ENCODE results near the gene FEM1A. TPM values are rescaled to one million over a fixed set of nuclear protein-coding genes. Genes with fewer than 3 reads are reported as not detected.
"Not testable (repeated sequence)": the region's sequence is repeated elsewhere in the genome, so short reads cannot be mapped to it uniquely, and the experiment has no call there.

FEM1A gene
- total RNA-seq, 2 donors from 2014 or later, result 8.0 to 20.4 TPM

DNA sequence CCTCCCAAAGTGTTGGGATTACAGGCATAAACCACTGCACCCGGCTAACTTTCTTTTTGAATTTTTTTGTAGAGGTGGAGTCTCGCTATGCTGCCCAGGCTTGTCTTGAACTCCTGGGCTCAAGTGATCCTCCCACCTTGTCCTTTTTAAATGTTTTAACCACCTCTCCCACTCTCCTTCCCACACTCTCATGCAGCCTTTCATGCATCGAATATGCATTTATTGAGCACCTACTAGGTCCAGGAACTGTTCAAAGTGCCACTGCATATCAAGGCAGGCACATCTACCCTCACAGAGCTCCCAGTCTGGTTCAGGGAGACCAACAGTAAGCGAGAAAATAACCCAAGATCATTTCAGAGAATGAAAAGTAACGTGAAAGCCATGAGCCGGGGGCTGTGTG is 38.8 kb downstream of the FEM1A start:
- ATAC-seq (no peak), DNase-seq (no peak)
- intact Hi-C loops (cut with DNase I), result no loop called here
- WGBS, 2 donors, result 88% methylated on average over 6 of the region's 6 CpGs
- Histone ChIP-seq H3K9me3 (no peaks in the 10 kb centered on the region), H3K27ac (peak overlapping the region in 3 of 4 donors; percentile 93 to 98 (median 97)), H3K4me1 (peaks cover 36% of the 10 kb centered on the region), H3K36me3 (replicated peaks in 1 of 2; ENCODE audit: insufficient read depth in 1 of 2, low read depth in 2 of 2) (no peaks in the 10 kb centered on the region), H3K4me3 (peak overlapping the region in 1 of 2 donors; percentile 87), H3K27me3 (no peaks in the 10 kb centered on the region)
- no peak for TF ChIP-seq POLR2A (IDR thresholded peaks at IDR 0.05)
- no peak for TF ChIP-seq CTCF (IDR thresholded peaks at IDR 0.05)

- TF ChIP-seq POLR2A (IDR thresholded peaks at IDR 0.05) (no peak), CTCF (IDR thresholded peaks at IDR 0.05) (no peak)
- no peak for ATAC-seq
- 39 to 54% methylated on average over 6 of the region's 6 CpGs for WGBS, 2 donors
Measured at GRCh38 chr19:4830768-4831265, 39.3 kb downstream of the FEM1A start.

GRCh38 chr19:4831304-4831978 is 39.9 kb downstream of the FEM1A start, which contains the start of gene TICAM1:
Gene TICAM1 (minus strand): TSS chr19:4831712. CDS start chr19:4818377, 13,335 bp downstream.
- WGBS, 2 donors, result 1% methylated on average over 9 to 38 of the region's 52 CpGs
- Histone ChIP-seq H3K27me3 (no peaks in the 10 kb centered on the region), H3K4me1 (peaks cover 36% of the 10 kb centered on the region), H3K27ac (peak within 1 kb of the TSS; percentile 86 to 98 (median 95)), H3K9me3 (no peaks in the 10 kb centered on the region), H3K4me3 (peak within 1 kb of the TSS; percentile 86 to 87), H3K36me3 (replicated peaks in 1 of 2; ENCODE audit: insufficient read depth in 1 of 2, low read depth in 2 of 2) (no peaks in the 10 kb centered on the region)
- DNase-seq (peak; percentile 75 to 81 (median 76)), ATAC-seq (peak; percentile 84)
- intact Hi-C loops (cut with DNase I), result no loop called here
- peak; percentile 83 to 90 (median 90) for TF ChIP-seq POLR2A (IDR thresholded peaks at IDR 0.05)
- peak in 4 of 7 experiments; percentile 16 to 27 (median 25) for TF ChIP-seq CTCF (IDR thresholded peaks at IDR 0.05)

More at GRCh38 chr19:4830768-4831265, 39.3 kb downstream of the FEM1A start:
- H3K4me3 ChIP-seq, result peak overlapping the region; percentile 86 to 87
- no peaks in the 10 kb centered on the region for H3K9me3 ChIP-seq
- H3K27me3 ChIP-seq, result no peaks in the 10 kb centered on the region
- H3K36me3 ChIP-seq (replicated peaks in 1 of 2; ENCODE audit: insufficient read depth in 1 of 2, low read depth in 2 of 2), result no peaks in the 10 kb centered on the region
- intact Hi-C loops (cut with DNase I), result no loop called here
- no peak for DNase-seq
- H3K27ac ChIP-seq, result peak overlapping the region; percentile 86 to 98 (median 95)
- H3K4me1 ChIP-seq, result peaks cover 36% of the 10 kb centered on the region

- H3K27me3 ChIP-seq; DNase-seq; H3K36me3 ChIP-seq (replicated peaks in 1 of 2; ENCODE audit: insufficient read depth in 1 of 2, low read depth in 2 of 2); intact Hi-C loops (cut with DNase I); ATAC-seq; H3K9me3 ChIP-seq: not testable (repeated sequence)
- Histone ChIP-seq H3K27ac (peak overlapping the region; percentile 86 to 98 (median 95)), H3K4me1 (peaks cover 36% of the 10 kb centered on the region), H3K4me3 (peak overlapping the region; percentile 86 to 87)
- 19 to 20% methylated on average over 9 of the region's 9 CpGs for WGBS, 2 donors
Measured at GRCh38 chr19:4831979-4832340, 40.4 kb downstream of the FEM1A start.

DNA sequence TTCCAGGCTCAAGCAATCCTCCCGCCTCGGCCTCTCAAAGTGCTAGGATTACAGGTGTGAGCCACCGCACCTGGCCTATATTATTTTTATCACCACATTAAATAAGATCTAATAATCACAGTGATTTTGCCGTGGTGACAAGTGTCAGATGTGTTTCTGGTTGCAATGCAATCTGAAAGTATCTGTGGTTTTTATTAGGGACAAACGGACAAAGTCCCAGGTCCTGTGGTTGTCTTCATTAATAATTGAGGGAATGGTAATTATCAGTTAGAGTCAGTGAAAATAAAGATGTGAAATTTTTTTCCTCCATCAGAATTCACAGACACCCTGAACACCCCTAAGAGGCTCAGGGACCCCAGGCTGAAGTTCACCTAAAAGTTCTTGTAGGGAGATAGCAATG is 41.2 kb downstream of the FEM1A start:
- intact Hi-C loops (cut with DNase I), result no loop called here
- DNase-seq (no peak), ATAC-seq (no peak)
- 66 to 73% methylated on average over 5 of the region's 5 CpGs for WGBS, 2 donors
- Histone ChIP-seq H3K27ac (no peak overlapping the region), H3K9me3 (no peaks in the 10 kb centered on the region), H3K4me3 (no peak overlapping the region), H3K36me3 (replicated peaks in 1 of 2; ENCODE audit: insufficient read depth in 1 of 2, low read depth in 2 of 2) (no peaks in the 10 kb centered on the region), H3K27me3 (no peaks in the 10 kb centered on the region), H3K4me1 (peaks cover 31% of the 10 kb centered on the region)
- TF ChIP-seq POLR2A (IDR thresholded peaks at IDR 0.05) (no peak), CTCF (IDR thresholded peaks at IDR 0.05) (no peak)

Data from body of pancreas (tissue), 4 donors.